CD8-positive, alpha-beta memory T cell (primary cell): Measurements from ENCODE around the gene KIF16B. TPM values are rescaled to one million over a fixed set of nuclear protein-coding genes. Genes with fewer than 3 reads are reported as not detected.

Source experiments
- CTCF ChIA-PET: fragments of 350-600 bp; sonication (Branson Sonifier 250); formaldehyde crosslinking; loops from one replicate; lab custom pipeline; 2021; ENCODE audit warnings: antibody characterized with exemption; lab: Charles Lee
- POLR2A ChIA-PET: fragments of 350-600 bp; sonication (Branson Sonifier 250); formaldehyde crosslinking; loops from one replicate; lab custom pipeline; 2021; ENCODE audit warnings: antibody characterized with exemption; lab: Charles Lee
- DNase-seq, 5 donors: peaks; one replicate each; pipeline versions ENCODE4 v3.0.0 to v3.0.0-alpha.2; 2020 to 2022; ENCODE audit warnings: mixed read lengths in 1 of 5
- H3K27ac ChIP-seq: one replicate; pipeline ENCODE4 v1.7.0; 2013; ENCODE audit warnings: low read depth, mild to moderate bottlenecking, low read length, moderate library complexity
- H3K27me3 ChIP-seq: 2 replicates; pipeline ENCODE4 v1.7.0; 2013; ENCODE audit warnings: low read length, mild to moderate bottlenecking; ENCODE audit not compliant: insufficient read depth, poor library complexity, severe bottlenecking
- H3K36me3 ChIP-seq: 2 replicates; pipeline ENCODE4 v1.7.0; 2013; ENCODE audit warnings: mild to moderate bottlenecking, low read length, moderate library complexity; ENCODE audit not compliant: insufficient read depth
- H3K4me1 ChIP-seq: 2 replicates; pipeline ENCODE4 v1.7.0; 2013; ENCODE audit warnings: mild to moderate bottlenecking, low read length, moderate library complexity; ENCODE audit not compliant: insufficient read depth
- H3K4me3 ChIP-seq: 2 replicates; pipeline ENCODE4 v1.7.0; 2013; ENCODE audit warnings: mild to moderate bottlenecking, low read length
- H3K9me3 ChIP-seq: 2 replicates; pipeline ENCODE4 v1.7.0; 2013; ENCODE audit warnings: mild to moderate bottlenecking, low read length
- H3K27ac Mint-ChIP-seq, 8 donors: one replicate each; pipeline ENCODE4 v1.8.0; 2020 to 2021; ENCODE audit warnings: mixed read lengths in 8 of 8, mild to moderate bottlenecking in 6 of 8, inconsistent platforms in 3 of 8, moderate library complexity in 3 of 8
- H3K27me3 Mint-ChIP-seq, 2 donors: one replicate each; pipeline ENCODE4 v1.8.0; 2020 to 2021; ENCODE audit warnings: mixed read lengths in 2 of 2, mild to moderate bottlenecking in 1 of 2, moderate library complexity in 1 of 2
- H3K36me3 Mint-ChIP-seq, 3 donors: one replicate each; pipeline ENCODE4 v1.8.0; 2020 to 2021; ENCODE audit warnings: mixed read lengths in 3 of 3, inconsistent platforms in 1 of 3, mild to moderate bottlenecking in 1 of 3
- H3K4me1 Mint-ChIP-seq, 3 donors: one replicate each; pipeline ENCODE4 v1.8.0; 2020 to 2021; ENCODE audit warnings: mixed read lengths in 3 of 3, inconsistent platforms in 1 of 3, mild to moderate bottlenecking in 1 of 3
- H3K4me3 Mint-ChIP-seq, 7 donors: one replicate each; pipeline ENCODE4 v1.8.0; 2020 to 2021; ENCODE audit warnings: mixed read lengths in 7 of 7, mild to moderate bottlenecking in 6 of 7, moderate library complexity in 4 of 7, inconsistent platforms in 2 of 7
- H3K9me3 Mint-ChIP-seq, 5 donors: one replicate each; pipeline ENCODE4 v1.8.0; 2020 to 2022; ENCODE audit warnings: mixed read lengths in 5 of 5, mild to moderate bottlenecking in 3 of 5, moderate library complexity in 2 of 5, inconsistent platforms in 1 of 5
- polyA plus RNA-seq: library from polyadenylated mRNA; unstranded; fragments of 300-500 nt; fragmentation: Illumina TruSeq; gene quantifications from one replicate; pipeline ENCODE4 v1.2.3, GENCODE V29; 2021
- total RNA-seq, 2 experiments: library from RNA; stranded (reverse); gene quantifications; one replicate each; pipeline ENCODE4 v1.2.3, GENCODE V29; 2021

The KIF16B gene
- total and polyA plus RNA-seq, 3 experiments from 2014 or later = 3.2 to 6.0 (median 3.4) TPM

GRCh38 chr20:16514140-16514539 lies 59.1 kb downstream of the KIF16B start:
- CTCF ChIA-PET = no interaction called here
- H3K27me3 Mint-ChIP-seq = no peaks in the 10 kb centered on the region
- POLR2A ChIA-PET = no interaction called here
- Histone ChIP-seq H3K27me3 (no peaks in the 10 kb centered on the region), H3K27ac (no peak overlapping the region), H3K36me3 (no peaks in the 10 kb centered on the region), H3K4me3 (no peak overlapping the region), H3K4me1 (no peaks in the 10 kb centered on the region), H3K9me3 (no peaks in the 10 kb centered on the region)
- H3K27ac Mint-ChIP-seq = peak overlapping the region in 1 of 8 donors; percentile 17
- H3K9me3 Mint-ChIP-seq = no peaks in the 10 kb centered on the region
- peaks cover 0 to 24% (median 20%) of the 10 kb centered on the region in 3 donors for H3K36me3 Mint-ChIP-seq
- no peak for DNase-seq
- H3K4me1 Mint-ChIP-seq = no peaks in the 10 kb centered on the region
- no peak overlapping the region for H3K4me3 Mint-ChIP-seq

- Histone ChIP-seq H3K27me3 (no peaks in the 10 kb centered on the region), H3K27ac (no peak overlapping the region), H3K4me1 (no peaks in the 10 kb centered on the region), H3K4me3 (no peak overlapping the region), H3K9me3 (no peaks in the 10 kb centered on the region), H3K36me3 (peaks cover 5% of the 10 kb centered on the region)
- peaks cover 4 to 38% (median 38%) of the 10 kb centered on the region in 3 donors for H3K36me3 Mint-ChIP-seq
- H3K9me3 Mint-ChIP-seq = peaks cover 0 to 4% (median 0%) of the 10 kb centered on the region in 5 donors
- H3K27me3 Mint-ChIP-seq = no peaks in the 10 kb centered on the region
- ChIA-PET CTCF (no interaction called here), POLR2A (no interaction called here)
- no peak for DNase-seq
- H3K27ac Mint-ChIP-seq = no peak overlapping the region
- no peaks in the 10 kb centered on the region for H3K4me1 Mint-ChIP-seq
- no peak overlapping the region for H3K4me3 Mint-ChIP-seq
Observed at GRCh38 chr20:16505894-16506293, 67.4 kb downstream of the KIF16B start.

GRCh38 chr20:16501301-16501700 lies 71.9 kb downstream of the KIF16B start:
- Histone ChIP-seq H3K27me3 (no peaks in the 10 kb centered on the region), H3K27ac (no peak overlapping the region), H3K36me3 (peaks cover 5% of the 10 kb centered on the region), H3K9me3 (no peaks in the 10 kb centered on the region), H3K4me3 (no peak overlapping the region), H3K4me1 (no peaks in the 10 kb centered on the region)
- no peak overlapping the region for H3K4me3 Mint-ChIP-seq
- peaks cover 0 to 7% (median 0%) of the 10 kb centered on the region in 5 donors for H3K9me3 Mint-ChIP-seq
- H3K27me3 Mint-ChIP-seq = no peaks in the 10 kb centered on the region
- ChIA-PET CTCF (no interaction called here), POLR2A (no interaction called here)
- no peak overlapping the region for H3K27ac Mint-ChIP-seq
- H3K36me3 Mint-ChIP-seq = peaks cover 4 to 40% (median 24%) of the 10 kb centered on the region in 3 donors
- H3K4me1 Mint-ChIP-seq = no peaks in the 10 kb centered on the region
- DNase-seq = no peak

- no peaks in the 10 kb centered on the region for H3K9me3 ChIP-seq
- H3K27me3 ChIP-seq = no peaks in the 10 kb centered on the region
- no peaks in the 10 kb centered on the region for H3K4me1 ChIP-seq
- H3K27ac ChIP-seq = no peak overlapping the region
- DNase-seq = no peak
- no peak overlapping the region for H3K4me3 ChIP-seq
- H3K27me3 Mint-ChIP-seq = no peaks in the 10 kb centered on the region
- H3K36me3 ChIP-seq = no peaks in the 10 kb centered on the region
- peaks cover 0 to 7% (median 0%) of the 10 kb centered on the region in 5 donors for H3K9me3 Mint-ChIP-seq
- H3K36me3 Mint-ChIP-seq = peaks cover 4 to 33% (median 18%) of the 10 kb centered on the region in 3 donors
- H3K27ac Mint-ChIP-seq = no peak overlapping the region
- POLR2A ChIA-PET = no interaction called here
- H3K4me3 Mint-ChIP-seq = no peak overlapping the region
- CTCF ChIA-PET = no interaction called here
- H3K4me1 Mint-ChIP-seq = no peaks in the 10 kb centered on the region
Observed at GRCh38 chr20:16500197-16500596, 73.1 kb downstream of the KIF16B start.

- Mint-ChIP-seq H3K36me3 (peaks cover 3 to 30% (median 17%) of the 10 kb centered on the region in 3 donors), H3K27me3 (no peaks in the 10 kb centered on the region), H3K4me1 (no peaks in the 10 kb centered on the region), H3K9me3 (peaks cover 0 to 7% (median 0%) of the 10 kb centered on the region in 5 donors), H3K27ac (no peak overlapping the region), H3K4me3 (no peak overlapping the region)
- H3K4me1 ChIP-seq = no peaks in the 10 kb centered on the region
- CTCF ChIA-PET = no interaction called here
- DNase-seq = no peak
- H3K27me3 ChIP-seq = no peaks in the 10 kb centered on the region
- no peak overlapping the region for H3K4me3 ChIP-seq
- no peak overlapping the region for H3K27ac ChIP-seq
- POLR2A ChIA-PET = no interaction called here
- no peaks in the 10 kb centered on the region for H3K36me3 ChIP-seq
- H3K9me3 ChIP-seq = no peaks in the 10 kb centered on the region
Observed at GRCh38 chr20:16498526-16499253, 74.6 kb downstream of the KIF16B start.

GRCh38 chr20:16497896-16498295 lies 75.4 kb downstream of the KIF16B start:
- POLR2A ChIA-PET = no interaction called here
- no peak overlapping the region for H3K4me3 Mint-ChIP-seq

GRCh38 chr20:16493486-16493885 lies 79.8 kb downstream of the KIF16B start:
- POLR2A ChIA-PET = no interaction called here

More at GRCh38 chr20:16497896-16498295, 75.4 kb downstream of the KIF16B start:
- H3K9me3 Mint-ChIP-seq = peaks cover 0 to 7% (median 0%) of the 10 kb centered on the region in 5 donors
- H3K4me3 ChIP-seq = no peak overlapping the region
- H3K27ac Mint-ChIP-seq = no peak overlapping the region
- H3K4me1 ChIP-seq = no peaks in the 10 kb centered on the region
- H3K4me1 Mint-ChIP-seq = no peaks in the 10 kb centered on the region
- H3K36me3 Mint-ChIP-seq = peaks cover 1 to 23% (median 15%) of the 10 kb centered on the region in 3 donors
- H3K27me3 Mint-ChIP-seq = no peaks in the 10 kb centered on the region
- CTCF ChIA-PET = no interaction called here
- DNase-seq = no peak
- H3K27ac ChIP-seq = no peak overlapping the region
- H3K9me3 ChIP-seq = no peaks in the 10 kb centered on the region
- H3K36me3 ChIP-seq = no peaks in the 10 kb centered on the region
- no peaks in the 10 kb centered on the region for H3K27me3 ChIP-seq

GRCh38 chr20:16491294-16491905 lies 81.8 kb downstream of the KIF16B start:
- Histone ChIP-seq H3K9me3 (no peaks in the 10 kb centered on the region), H3K4me3 (no peak overlapping the region), H3K4me1 (no peaks in the 10 kb centered on the region), H3K27me3 (no peaks in the 10 kb centered on the region), H3K27ac (no peak overlapping the region), H3K36me3 (no peaks in the 10 kb centered on the region)
- no peaks in the 10 kb centered on the region for H3K9me3 Mint-ChIP-seq
- no peak overlapping the region for H3K27ac Mint-ChIP-seq
- CTCF ChIA-PET = no interaction called here
- H3K4me3 Mint-ChIP-seq = no peak overlapping the region
- H3K4me1 Mint-ChIP-seq = no peaks in the 10 kb centered on the region
- POLR2A ChIA-PET = no interaction called here
- H3K27me3 Mint-ChIP-seq = no peaks in the 10 kb centered on the region
- no peak for DNase-seq
- H3K36me3 Mint-ChIP-seq = peaks cover 4 to 18% (median 15%) of the 10 kb centered on the region in 3 donors

More at GRCh38 chr20:16493486-16493885, 79.8 kb downstream of the KIF16B start:
- no peak overlapping the region for H3K27ac ChIP-seq
- DNase-seq = no peak
- Mint-ChIP-seq H3K27me3 (no peaks in the 10 kb centered on the region), H3K36me3 (peaks cover 4 to 22% (median 19%) of the 10 kb centered on the region in 3 donors), H3K9me3 (no peaks in the 10 kb centered on the region), H3K4me1 (no peaks in the 10 kb centered on the region), H3K27ac (no peak overlapping the region), H3K4me3 (no peak overlapping the region)
- CTCF ChIA-PET = no interaction called here
- no peaks in the 10 kb centered on the region for H3K4me1 ChIP-seq
- no peak overlapping the region for H3K4me3 ChIP-seq
- no peaks in the 10 kb centered on the region for H3K36me3 ChIP-seq
- no peaks in the 10 kb centered on the region for H3K9me3 ChIP-seq
- no peaks in the 10 kb centered on the region for H3K27me3 ChIP-seq
